Measurements from ENCODE around the gene ATAD5.
"Not testable (repeated sequence)": the region's sequence is repeated elsewhere in the genome, so short reads cannot be mapped to it uniquely, and the experiment has no call there.

ATAD5 gene

GRCh38 chr17:30819971-30820705 is 11.6 kb upstream of the ATAD5 start:
- H3K4me3 ChIP-seq (replicated peaks; ENCODE audit: insufficient read depth, low read length) = 0 out of 2 replicates have a peak overlapping the region, but pooled peaks have one; percentile 6
- DNase-seq (ENCODE audit: low read depth in 1 of 2, low spot score in 1 of 2) = peak in 1 of 2 experiments; percentile 30
- H3K27ac ChIP-seq (replicated peaks) = peak overlapping the region; percentile 67
- TF ChIP-seq SPI1 (IDR thresholded peaks at IDR 0.05; ENCODE audit: borderline replicate concordance, low read depth) = no peak
- no peak for TF ChIP-seq REST (IDR thresholded peaks at IDR 0.05; ENCODE audit: insufficient replicate concordance, low read depth)
- no peak for TF ChIP-seq POLR2AphosphoS5 (IDR thresholded peaks at IDR 0.05; ENCODE audit: low read depth)
- TF ChIP-seq CTCF (IDR thresholded peaks at IDR 0.05; ENCODE audit: insufficient read depth, low read length) = no peak
- TF ChIP-seq GABPA (IDR thresholded peaks at IDR 0.05; ENCODE audit: low read depth) = no peak
- H3K27me3 ChIP-seq (ENCODE audit: insufficient read depth, poor library complexity, severe bottlenecking) = no peaks in the 10 kb centered on the region

GRCh38 chr17:30821871-30822723 is 9.7 kb upstream of the ATAD5 start:
- DNase-seq (ENCODE audit: low read depth in 1 of 2, low spot score in 1 of 2) = no peak
- Histone ChIP-seq H3K27me3 (ENCODE audit: insufficient read depth, poor library complexity, severe bottlenecking) (no peaks in the 10 kb centered on the region), H3K4me3 (replicated peaks; ENCODE audit: insufficient read depth, low read length) (peak overlapping the region; percentile 65), H3K27ac (replicated peaks) (peak overlapping the region; percentile 82)
- TF ChIP-seq REST (IDR thresholded peaks at IDR 0.05; ENCODE audit: insufficient replicate concordance, low read depth) (no peak), CTCF (IDR thresholded peaks at IDR 0.05; ENCODE audit: insufficient read depth, low read length) (no peak), GABPA (IDR thresholded peaks at IDR 0.05; ENCODE audit: low read depth) (no peak), POLR2AphosphoS5 (IDR thresholded peaks at IDR 0.05; ENCODE audit: low read depth) (no peak), SPI1 (IDR thresholded peaks at IDR 0.05; ENCODE audit: borderline replicate concordance, low read depth) (no peak)

GRCh38 chr17:30822919-30823318 is 8.8 kb upstream of the ATAD5 start:
- H3K27ac ChIP-seq (replicated peaks) = peak overlapping the region; percentile 82
- peak overlapping the region; percentile 65 for H3K4me3 ChIP-seq (replicated peaks; ENCODE audit: insufficient read depth, low read length)
- DNase-seq (ENCODE audit: low read depth in 1 of 2, low spot score in 1 of 2); H3K27me3 ChIP-seq (ENCODE audit: insufficient read depth, poor library complexity, severe bottlenecking): not testable (repeated sequence)

- Histone ChIP-seq H3K27ac (replicated peaks) (peak overlapping the region; percentile 82), H3K27me3 (ENCODE audit: insufficient read depth, poor library complexity, severe bottlenecking) (no peaks in the 10 kb centered on the region), H3K4me3 (replicated peaks; ENCODE audit: insufficient read depth, low read length) (peak overlapping the region; percentile 65)
- TF ChIP-seq CTCF (IDR thresholded peaks at IDR 0.05; ENCODE audit: insufficient read depth, low read length) (no peak), GABPA (IDR thresholded peaks at IDR 0.05; ENCODE audit: low read depth) (no peak), POLR2AphosphoS5 (IDR thresholded peaks at IDR 0.05; ENCODE audit: low read depth) (no peak), REST (IDR thresholded peaks at IDR 0.05; ENCODE audit: insufficient replicate concordance, low read depth) (no peak), SPI1 (IDR thresholded peaks at IDR 0.05; ENCODE audit: borderline replicate concordance, low read depth) (no peak)
- no peak for DNase-seq (ENCODE audit: low read depth in 1 of 2, low spot score in 1 of 2)
These were observed 8.3 kb upstream of the ATAD5 start for GRCh38 chr17:30823421-30823820.

All from HL-60 (cell line).